Smooth muscle cell (in vitro differentiated cells): Measurements from ENCODE around the gene IQGAP1. TPM values are rescaled to one million over a fixed set of nuclear protein-coding genes. Genes with fewer than 3 reads are reported as not detected.

ENCODE experiments used
- DNase-seq: peaks from one replicate; lab custom pipeline; 2025; ENCODE audit not compliant: unreplicated experiment; lab: John Stamatoyannopoulos, UW
- H2AFZ ChIP-seq: fragments of 200-600 bp; sonication (generic); 2 replicates; pipeline ENCODE4 v1.6.0; 2016; ENCODE audit warnings: antibody characterized with exemption, low read depth, mild to moderate bottlenecking
- H3F3A ChIP-seq: fragments of 200-600 bp; sonication (generic); 2 replicates; pipeline ENCODE4 v1.6.0; 2017; ENCODE audit warnings: antibody characterized with exemption, low read depth
- H3K27ac ChIP-seq: fragments of 200-600 bp; sonication (generic); 2 replicates; pipeline ENCODE4 v1.5.1; 2016; ENCODE audit warnings: low read depth, mild to moderate bottlenecking
- H3K27me3 ChIP-seq: fragments of 200-600 bp; sonication (generic); 2 replicates; pipeline ENCODE4 v1.6.1; 2016; ENCODE audit warnings: low read depth, mild to moderate bottlenecking
- H3K36me3 ChIP-seq: fragments of 200-600 bp; sonication (generic); 2 replicates; pipeline ENCODE4 v1.5.1; 2016; ENCODE audit warnings: low read depth
- H3K4me1 ChIP-seq: fragments of 200-600 bp; sonication (generic); 2 replicates; pipeline ENCODE4 v1.5.1; 2016; ENCODE audit warnings: low read depth
- H3K4me2 ChIP-seq: fragments of 200-600 bp; sonication (generic); 2 replicates; pipeline ENCODE4 v1.6.0; 2016; ENCODE audit warnings: mild to moderate bottlenecking
- H3K4me3 ChIP-seq: fragments of 200-600 bp; sonication (generic); 2 replicates; pipeline ENCODE4 v1.5.1; 2016; ENCODE audit warnings: mild to moderate bottlenecking
- H3K79me2 ChIP-seq: fragments of 200-600 bp; sonication (generic); 2 replicates; pipeline ENCODE4 v1.6.0; 2016; ENCODE audit warnings: low read depth, mild to moderate bottlenecking
- H3K9ac ChIP-seq: fragments of 200-600 bp; sonication (generic); 2 replicates; pipeline ENCODE4 v1.6.0; 2016; ENCODE audit warnings: low read depth
- H3K9me3 ChIP-seq: fragments of 200-600 bp; sonication (generic); replicated peaks from 2 replicates; pipeline ENCODE4 v1.5.1; 2016; ENCODE audit warnings: low read depth
- H4K20me1 ChIP-seq: fragments of 200-600 bp; sonication (generic); 2 replicates; pipeline ENCODE4 v1.6.0; 2016; ENCODE audit warnings: low read depth
- CTCF ChIP-seq: fragments of 200-600 bp; sonication (generic); IDR thresholded peaks from 2 replicates; pipeline ENCODE4 v1.5.1; 2017; ENCODE audit warnings: borderline replicate concordance, mild to moderate bottlenecking, antibody characterized with exemption; ENCODE audit not compliant: insufficient read depth, poor library complexity, severe bottlenecking
- WGBS: methylation state at CpG from one replicate; pipeline ENCODE4 v1.1.7; 2016; ENCODE audit warnings: low lambda C conversion rate; 5-methylcytosine and 5-hydroxymethylcytosine counted together
- polyA plus RNA-seq: library from polyadenylated mRNA; unstranded; fragments of >200 nt; fragmentation: Nextera tagmentation; extraction: Ambion mirVana; gene quantifications from 2 replicates; pipeline ENCODE4 v1.2.1, GENCODE V29; 2016
- small RNA-seq: library from RNA; depleted of rRNA; stranded (forward); fragments of <200 nt; gene quantifications from one replicate; pipeline ENCODE3, GENCODE V24; 2014
- total RNA-seq: library from RNA; depleted of rRNA; stranded (reverse); fragments of >200 nt; gene quantifications from 2 replicates; pipeline ENCODE4 v1.2.3, GENCODE V29; 2014

IQGAP1 gene
- total and polyA plus RNA-seq, 2 experiments from 2014 or later, result 59.3 to 185 TPM

- no peaks in the 10 kb centered on the region for H3F3A ChIP-seq
- H3K36me3 ChIP-seq, result no peaks in the 10 kb centered on the region
- no peak overlapping the region for H3K9ac ChIP-seq
- DNase-seq, result no peak
- no peaks in the 10 kb centered on the region for H3K27me3 ChIP-seq
- H3K79me2 ChIP-seq, result peaks cover 17% of the 10 kb centered on the region
- WGBS, result 94% methylated on average over 7 of the region's 7 CpGs
- H3K4me1 ChIP-seq, result no peaks in the 10 kb centered on the region
- no peak overlapping the region for H2AFZ ChIP-seq
- H3K9me3 ChIP-seq, result no peaks in the 10 kb centered on the region
- no peak for TF ChIP-seq CTCF
- H4K20me1 ChIP-seq, result peaks cover 31% of the 10 kb centered on the region
- no peak overlapping the region for H3K4me3 ChIP-seq
- no peak overlapping the region for H3K27ac ChIP-seq
- no peak overlapping the region for H3K4me2 ChIP-seq
Measured at GRCh38 chr15:90545095-90545494, 157.1 kb downstream of the IQGAP1 start.

- Histone ChIP-seq H3K4me1 (peaks cover 6% of the 10 kb centered on the region), H3K36me3 (no peaks in the 10 kb centered on the region), H3K4me2 (no peak overlapping the region), H3K27ac (no peak overlapping the region), H3K79me2 (peaks cover 9% of the 10 kb centered on the region), H3F3A (peaks cover 6% of the 10 kb centered on the region), H4K20me1 (peaks cover 17% of the 10 kb centered on the region), H3K9me3 (no peaks in the 10 kb centered on the region), H3K9ac (no peak overlapping the region), H2AFZ (no peak overlapping the region), H3K27me3 (no peaks in the 10 kb centered on the region), H3K4me3 (no peak overlapping the region)
- DNase-seq, result no peak
- 83% methylated on average over 2 of the region's 2 CpGs for WGBS
- TF ChIP-seq CTCF, result no peak
Measured at GRCh38 chr15:90547540-90547939, 159.5 kb downstream of the IQGAP1 start.

GRCh38 chr15:90550919-90551318 lies 162.9 kb downstream of the IQGAP1 start:
- TF ChIP-seq CTCF, result no peak
- peaks cover 6% of the 10 kb centered on the region for H3F3A ChIP-seq
- no peak overlapping the region for H3K27ac ChIP-seq
- no peaks in the 10 kb centered on the region for H3K27me3 ChIP-seq
- peaks cover 8% of the 10 kb centered on the region for H3K79me2 ChIP-seq
- H3K9me3 ChIP-seq, result no peaks in the 10 kb centered on the region
- 86% methylated on average over 6 of the region's 6 CpGs for WGBS
- H3K9ac ChIP-seq, result no peak overlapping the region
- H2AFZ ChIP-seq, result no peak overlapping the region
- H4K20me1 ChIP-seq, result peaks cover 12% of the 10 kb centered on the region
- H3K36me3 ChIP-seq, result no peaks in the 10 kb centered on the region
- H3K4me1 ChIP-seq, result peaks cover 6% of the 10 kb centered on the region
- no peak overlapping the region for H3K4me3 ChIP-seq
- DNase-seq, result no peak
- H3K4me2 ChIP-seq, result no peak overlapping the region

Small RNA genes lying within 50 kb of the gene (small RNA-seq; reads per million reads assigned to genes)
- gene NDUFA3P4, result not detected

Other genes with a start within 250 kb of the IQGAP1 start
- 26.5 and 29.6 TPM in 2 replicates for gene SEMA4B, start 186.9 kb upstream of the IQGAP1 start, total RNA-seq
- gene SEMA4B, start 186.9 kb upstream of the IQGAP1 start, polyA plus RNA-seq, result 51.4 and 57.1 TPM in 2 replicates
- gene CIB1, start 154.3 kb upstream of the IQGAP1 start, total RNA-seq, result 33.9 and 37.3 TPM in 2 replicates
- gene CIB1, start 154.3 kb upstream of the IQGAP1 start, polyA plus RNA-seq, result 110 and 132 TPM in 2 replicates
- 0.09 and 0.40 TPM in 2 replicates for gene GDPGP1, start 154.0 kb upstream of the IQGAP1 start, total RNA-seq
- gene GDPGP1, start 154.0 kb upstream of the IQGAP1 start, polyA plus RNA-seq, result 0.21 and 1.2 TPM in 2 replicates
- 0.36 TPM in 1 of 2 replicates, not detected in the other for gene TTLL13, start 138.7 kb upstream of the IQGAP1 start, total RNA-seq
- 0.15 and 0.19 TPM in 2 replicates for gene TTLL13, start 138.7 kb upstream of the IQGAP1 start, polyA plus RNA-seq
- 51.1 and 54.8 TPM in 2 replicates for gene NGRN, start 122.6 kb upstream of the IQGAP1 start, total RNA-seq
- 70.3 and 71.5 TPM in 2 replicates for gene NGRN, start 122.6 kb upstream of the IQGAP1 start, polyA plus RNA-seq
- 0.90 and 2.3 TPM in 2 replicates for gene ZNF774, start 36.0 kb upstream of the IQGAP1 start, total RNA-seq
- gene ZNF774, start 36.0 kb upstream of the IQGAP1 start, polyA plus RNA-seq, result 0.08 and 1.3 TPM in 2 replicates
- 11.7 and 12.2 TPM in 2 replicates for gene CRTC3, start 141.7 kb downstream of the IQGAP1 start, total RNA-seq
- gene CRTC3, start 141.7 kb downstream of the IQGAP1 start, polyA plus RNA-seq, result 12.5 and 17.6 TPM in 2 replicates